ENCODE results near the gene SUPT5H.

- no peak for TF ChIP-seq CTCF (IDR thresholded peaks at IDR 0.05)
- no peak for TF ChIP-seq EP300 (IDR thresholded peaks at IDR 0.05)
- no peak for TF ChIP-seq POLR2AphosphoS5 (IDR thresholded peaks at IDR 0.05)
- TF ChIP-seq POLR2A (IDR thresholded peaks at IDR 0.05): no peak
Observed at GRCh38 chr19:39469567-39469966, 24.2 kb downstream of the SUPT5H start.
